Measurements from ENCODE around the gene LMBR1.
A peak's percentile ranks its signal among the peaks of the same experiment; 100 is the strongest.
"Not testable (repeated sequence)": the region's sequence is repeated elsewhere in the genome, so short reads cannot be mapped to it uniquely, and the experiment has no call there.

Gene LMBR1

GRCh38 chr7:156732091-156732625, 160.8 kb downstream of the LMBR1 start:
- H3K4me3 ChIP-seq (ENCODE audit: low read length) = no peak overlapping the region
- no peak for DNase-seq (ENCODE audit: low read depth, low spot score)

DNA sequence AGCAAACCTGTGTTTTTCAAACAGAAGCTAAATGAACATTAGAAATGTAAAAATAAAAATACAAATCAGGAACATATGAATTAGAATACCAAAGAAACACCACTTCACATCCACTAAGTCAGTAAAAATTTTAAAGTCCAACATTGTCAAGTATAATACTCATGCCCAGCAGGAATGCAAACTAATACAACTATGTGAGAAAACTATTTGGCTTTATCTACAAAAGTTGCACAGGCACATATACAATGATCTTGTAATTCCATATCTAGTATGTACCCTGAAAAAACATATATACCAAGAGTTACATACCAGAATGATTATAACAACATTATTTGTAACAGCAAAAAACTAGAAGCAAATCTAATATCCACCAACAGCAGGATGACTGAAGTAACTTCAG, 161.3 kb downstream of the LMBR1 start:
- no peak overlapping the region for H3K4me3 ChIP-seq (ENCODE audit: low read length)
- DNase-seq (ENCODE audit: low read depth, low spot score) = no peak

GRCh38 chr7:156725936-156726335, 167.0 kb downstream of the LMBR1 start:
- H3K4me3 ChIP-seq (ENCODE audit: low read length) = no peak overlapping the region
- DNase-seq (ENCODE audit: low read depth, low spot score) = no peak

DNA sequence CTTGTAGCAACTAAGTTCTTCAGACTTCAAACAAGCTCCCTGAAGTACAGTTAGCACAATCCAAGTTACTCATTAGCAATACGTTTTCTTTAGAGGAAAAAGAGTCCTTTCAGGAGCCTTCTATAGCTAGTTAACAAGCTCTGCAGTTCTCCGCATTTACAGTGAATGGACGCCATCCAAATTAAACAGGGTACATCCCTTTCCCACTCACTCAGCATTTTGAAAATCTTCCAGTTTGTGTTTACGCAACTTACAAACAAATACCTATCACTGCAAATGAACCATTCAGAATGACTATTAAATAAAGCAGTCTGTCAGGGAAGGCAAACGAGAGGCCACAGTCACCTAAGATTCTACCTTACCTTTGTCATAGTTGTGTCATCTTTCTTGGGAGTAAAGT, 167.9 kb downstream of the LMBR1 start:
- H3K4me3 ChIP-seq (ENCODE audit: low read length) = no peak overlapping the region
- no peak for DNase-seq (ENCODE audit: low read depth, low spot score)

DNA sequence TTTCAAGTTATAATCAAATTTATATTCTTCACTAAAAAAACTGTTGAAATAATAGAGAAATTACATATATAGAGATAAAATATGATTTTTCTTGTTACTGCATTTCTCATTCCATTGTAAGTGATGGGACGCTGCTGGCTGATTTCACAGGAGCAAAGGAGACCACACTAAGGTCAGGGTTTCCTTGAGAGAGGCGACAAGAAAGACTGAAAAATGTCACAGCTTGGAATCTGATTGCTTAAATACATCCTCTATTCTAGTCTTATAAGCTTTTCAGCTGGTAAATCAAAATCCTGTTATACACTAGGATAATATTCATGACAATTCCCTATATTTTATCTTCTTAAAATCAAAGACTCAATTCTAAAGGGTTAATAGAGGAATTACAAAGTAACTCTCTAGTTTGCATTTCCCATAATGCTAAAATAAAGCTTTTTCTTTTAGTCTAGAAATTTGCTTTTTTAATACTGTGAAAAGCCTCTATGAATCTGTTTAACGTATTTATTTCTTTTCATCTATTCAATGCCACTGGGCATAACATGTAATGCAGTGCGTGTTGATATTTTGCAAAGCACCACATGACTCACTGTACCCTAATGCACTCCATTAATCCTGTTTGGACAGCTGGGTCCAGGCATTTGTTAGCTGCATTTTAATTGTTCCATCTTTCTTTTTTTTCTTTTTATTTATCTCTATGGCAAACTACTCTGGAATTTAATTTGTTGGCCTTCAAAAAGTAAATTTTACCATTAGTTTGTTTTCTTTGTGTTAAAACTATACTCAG, 170.7 kb downstream of the LMBR1 start:
- H3K4me3 ChIP-seq (ENCODE audit: low read length) = no peak overlapping the region
- DNase-seq (ENCODE audit: low read depth, low spot score) = no peak

- DNase-seq (ENCODE audit: low read depth, low spot score) = peak; percentile 28
Observed at GRCh38 chr7:156703773-156704482, 189.1 kb downstream of the LMBR1 start.

DNA sequence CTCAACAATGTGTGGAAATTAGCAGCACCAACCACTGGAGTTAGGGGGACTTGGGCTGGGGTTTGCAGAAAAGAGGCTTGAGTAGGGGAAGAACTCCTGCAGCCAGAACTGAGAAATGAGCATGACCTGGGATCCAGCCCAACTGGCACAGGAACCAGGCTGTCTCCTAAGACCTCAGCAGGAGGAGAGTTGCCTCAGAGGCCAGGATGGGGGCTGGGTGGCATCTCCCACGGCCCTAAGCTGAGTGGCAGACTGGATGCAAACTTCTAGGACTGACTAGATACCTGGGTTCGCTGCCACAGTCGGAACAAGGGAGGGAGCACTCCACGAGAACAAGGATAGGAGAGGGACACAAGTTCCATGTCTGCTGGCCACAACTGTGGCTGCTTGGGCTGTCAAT, 189.8 kb downstream of the LMBR1 start:
- DNase-seq (ENCODE audit: low read depth, low spot score) = no peak
- no peak overlapping the region for H3K4me3 ChIP-seq (ENCODE audit: low read length)

More at GRCh38 chr7:156703773-156704482, 189.1 kb downstream of the LMBR1 start:
- no peak overlapping the region for H3K4me3 ChIP-seq (ENCODE audit: low read length)

DNA sequence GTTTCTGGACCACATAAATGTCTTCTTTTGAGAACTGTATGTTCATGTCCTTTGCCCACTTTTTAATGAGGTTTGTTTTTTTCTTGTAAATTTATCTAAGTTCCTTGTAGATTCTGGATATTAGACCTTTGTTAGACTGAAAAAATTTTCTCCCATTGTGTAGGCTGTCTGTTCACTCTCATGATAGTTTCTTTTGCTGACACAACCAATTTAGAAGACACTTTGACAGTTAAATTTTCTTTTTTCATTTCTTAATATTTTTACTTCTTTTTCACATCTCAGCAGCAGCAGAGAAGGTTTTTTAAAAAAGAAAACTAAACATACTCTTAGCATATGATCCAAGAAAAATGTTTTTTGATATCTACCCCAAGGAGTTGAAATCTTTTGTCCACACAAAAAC, 190.6 kb downstream of the LMBR1 start:
- DNase-seq (ENCODE audit: low read depth, low spot score) = no peak
- H3K4me3 ChIP-seq (ENCODE audit: low read length) = no peak overlapping the region

DNA sequence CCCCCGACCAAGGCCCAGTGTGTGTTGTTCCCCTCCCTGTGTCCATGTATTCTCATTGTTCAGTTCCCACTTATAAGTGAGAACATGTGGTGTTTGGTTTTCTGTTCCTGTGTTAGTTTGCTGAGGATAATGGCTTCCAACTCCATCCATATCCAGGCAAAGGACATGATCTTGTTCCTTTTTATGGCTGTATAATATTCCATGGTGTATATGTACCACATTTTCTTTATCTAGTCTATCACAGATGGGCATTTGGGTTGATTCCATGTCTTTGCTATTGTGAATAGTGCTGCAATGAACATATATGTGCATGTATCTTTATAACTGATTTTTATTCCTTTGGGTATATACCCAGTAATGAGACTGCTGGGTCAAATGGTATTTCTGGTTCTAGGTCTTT, 191.2 kb downstream of the LMBR1 start:
- DNase-seq (ENCODE audit: low read depth, low spot score); H3K4me3 ChIP-seq (ENCODE audit: low read length): not testable (repeated sequence)

GRCh38 chr7:156698512-156698911, 194.5 kb downstream of the LMBR1 start:
- not testable (repeated sequence) for H3K4me3 ChIP-seq (ENCODE audit: low read length); DNase-seq (ENCODE audit: low read depth, low spot score)

DNA sequence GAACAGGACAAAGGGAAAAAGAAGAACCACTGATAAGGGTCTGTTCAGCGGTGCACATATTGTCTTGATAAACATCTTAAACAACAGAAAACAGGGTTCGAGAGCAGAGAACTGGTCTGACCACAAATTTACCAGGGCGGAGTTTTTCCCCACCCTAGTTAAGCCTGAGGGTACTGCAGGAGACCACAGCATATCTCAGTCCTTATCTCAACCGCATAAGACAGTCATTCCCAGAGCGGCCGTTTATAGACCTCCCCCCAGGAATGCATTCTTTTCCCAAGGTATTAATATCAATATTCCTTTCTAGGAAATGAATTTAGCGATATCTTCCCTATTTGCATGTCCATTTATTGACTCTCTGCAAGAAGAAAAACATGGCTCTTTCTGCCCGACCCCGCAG, 195.7 kb downstream of the LMBR1 start:
- H3K4me3 ChIP-seq (ENCODE audit: low read length); DNase-seq (ENCODE audit: low read depth, low spot score): not testable (repeated sequence)

DNA sequence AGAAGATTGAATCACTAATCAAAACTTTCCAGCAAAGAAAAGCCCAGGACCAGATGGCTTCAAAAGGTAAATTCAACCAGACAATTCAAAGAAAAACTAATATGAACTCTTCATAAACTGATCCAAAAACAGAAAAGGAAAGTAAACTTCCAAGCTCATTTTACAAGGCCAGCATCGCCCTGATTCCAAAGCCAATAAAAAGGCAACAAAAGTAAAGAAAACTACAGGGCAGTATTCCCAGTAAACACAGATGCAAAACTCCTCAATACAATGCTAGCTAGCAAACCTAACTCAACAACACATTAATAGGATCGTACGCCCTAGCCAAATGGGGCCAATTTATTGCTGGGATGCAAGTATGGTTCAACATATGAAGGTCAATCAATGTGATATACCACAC, 199.4 kb downstream of the LMBR1 start:
- no peak overlapping the region for H3K4me3 ChIP-seq (ENCODE audit: low read length)
- no peak for DNase-seq (ENCODE audit: low read depth, low spot score)

DNA sequence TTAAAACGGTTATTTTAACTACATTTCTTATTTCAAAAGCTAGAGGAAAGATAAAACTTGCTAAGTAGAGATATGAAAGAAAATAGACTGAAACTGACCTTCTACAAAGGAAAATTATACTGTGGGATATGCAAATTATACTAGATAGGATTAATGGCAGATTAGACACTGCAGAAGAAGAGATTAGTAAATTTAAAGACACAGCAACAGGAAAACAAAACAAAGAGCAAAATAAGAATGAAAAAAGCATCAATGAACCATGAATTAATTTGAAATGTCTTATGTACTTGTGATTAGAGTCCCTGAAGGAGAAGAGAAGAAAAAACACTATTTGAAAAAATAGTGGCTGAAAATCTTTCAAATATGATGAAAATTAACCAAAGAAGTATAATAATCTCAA, 200.1 kb downstream of the LMBR1 start:
- H3K4me3 ChIP-seq (ENCODE audit: low read length) = no peak overlapping the region
- no peak for DNase-seq (ENCODE audit: low read depth, low spot score)

DNA sequence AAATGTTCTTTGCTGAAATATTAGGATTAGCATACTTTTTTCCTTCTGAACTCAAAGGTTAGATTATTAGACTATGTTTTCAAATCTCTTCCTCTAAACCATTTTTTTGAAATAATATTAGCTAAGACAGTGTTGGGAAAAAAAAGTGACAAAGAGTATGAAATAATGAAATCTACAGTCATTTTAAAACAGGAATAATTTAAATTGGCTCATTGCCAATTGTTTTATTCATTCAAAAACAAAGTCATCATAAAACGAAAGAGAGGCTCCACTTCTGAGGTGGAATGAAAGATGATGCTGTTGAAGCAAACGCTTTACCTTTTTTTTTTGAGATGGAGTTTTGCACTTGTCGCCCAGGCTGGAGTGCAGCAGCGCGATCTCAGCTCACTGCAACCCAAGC, 201.2 kb downstream of the LMBR1 start:
- no peak overlapping the region for H3K4me3 ChIP-seq (ENCODE audit: low read length)
- no peak for DNase-seq (ENCODE audit: low read depth, low spot score)

GRCh38 chr7:156684661-156685060, 208.3 kb downstream of the LMBR1 start:
- H3K4me3 ChIP-seq (ENCODE audit: low read length) = no peak overlapping the region
- no peak for DNase-seq (ENCODE audit: low read depth, low spot score)

- no peak overlapping the region for H3K4me3 ChIP-seq (ENCODE audit: low read length)
- DNase-seq (ENCODE audit: low read depth, low spot score) = no peak
Observed at GRCh38 chr7:156684251-156684650, 208.7 kb downstream of the LMBR1 start.

GRCh38 chr7:156682928-156683327, 210.1 kb downstream of the LMBR1 start:
- DNase-seq (ENCODE audit: low read depth, low spot score) = no peak
- no peak overlapping the region for H3K4me3 ChIP-seq (ENCODE audit: low read length)

DNA sequence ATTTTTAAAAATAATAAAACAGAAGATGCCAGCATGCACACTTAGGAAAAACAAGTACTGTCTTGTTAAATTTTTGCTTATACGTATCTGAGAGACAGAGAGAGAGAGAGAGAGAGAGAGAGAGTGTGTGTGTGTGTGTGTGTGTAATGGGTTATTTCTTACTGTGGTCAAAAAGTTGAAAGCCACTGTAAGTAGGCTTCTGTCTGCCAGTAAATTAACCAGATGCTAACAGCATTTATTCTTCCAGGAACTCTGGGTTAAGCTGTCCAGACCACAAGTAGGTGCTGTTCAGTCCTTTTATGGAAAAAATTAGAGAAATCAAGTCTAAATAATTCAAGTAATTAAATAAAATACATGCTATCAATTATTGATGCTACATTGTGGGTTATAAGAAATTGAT, 212.7 kb downstream of the LMBR1 start:
- no peak for DNase-seq (ENCODE audit: low read depth, low spot score)
- no peak overlapping the region for H3K4me3 ChIP-seq (ENCODE audit: low read length)

- no peak for DNase-seq (ENCODE audit: low read depth, low spot score)
- no peak overlapping the region for H3K4me3 ChIP-seq (ENCODE audit: low read length)
Observed at GRCh38 chr7:156677374-156678054, 215.5 kb downstream of the LMBR1 start.

GRCh38 chr7:156676263-156676662, 216.7 kb downstream of the LMBR1 start:
- no peak overlapping the region for H3K4me3 ChIP-seq (ENCODE audit: low read length)
- DNase-seq (ENCODE audit: low read depth, low spot score) = no peak

All from Jurkat, Clone E6-1 (cell line).